SHP77 treated with DMSO at 0.1 percent for 48 hours (cell line): ENCODE results near the gene SLC12A8.

Experiments used
- DNase-seq: peaks from one replicate; lab custom pipeline; 2025; lab: John Stamatoyannopoulos, UW

Gene SLC12A8

GRCh38 chr3:125054062-125054448 lies 158.5 kb downstream of the SLC12A8 start:
- no peak for DNase-seq

- DNase-seq, result no peak
Observed at GRCh38 chr3:125053304-125053699, 159.2 kb downstream of the SLC12A8 start.

GRCh38 chr3:125052624-125053303 lies 159.8 kb downstream of the SLC12A8 start:
- no peak for DNase-seq

DNA sequence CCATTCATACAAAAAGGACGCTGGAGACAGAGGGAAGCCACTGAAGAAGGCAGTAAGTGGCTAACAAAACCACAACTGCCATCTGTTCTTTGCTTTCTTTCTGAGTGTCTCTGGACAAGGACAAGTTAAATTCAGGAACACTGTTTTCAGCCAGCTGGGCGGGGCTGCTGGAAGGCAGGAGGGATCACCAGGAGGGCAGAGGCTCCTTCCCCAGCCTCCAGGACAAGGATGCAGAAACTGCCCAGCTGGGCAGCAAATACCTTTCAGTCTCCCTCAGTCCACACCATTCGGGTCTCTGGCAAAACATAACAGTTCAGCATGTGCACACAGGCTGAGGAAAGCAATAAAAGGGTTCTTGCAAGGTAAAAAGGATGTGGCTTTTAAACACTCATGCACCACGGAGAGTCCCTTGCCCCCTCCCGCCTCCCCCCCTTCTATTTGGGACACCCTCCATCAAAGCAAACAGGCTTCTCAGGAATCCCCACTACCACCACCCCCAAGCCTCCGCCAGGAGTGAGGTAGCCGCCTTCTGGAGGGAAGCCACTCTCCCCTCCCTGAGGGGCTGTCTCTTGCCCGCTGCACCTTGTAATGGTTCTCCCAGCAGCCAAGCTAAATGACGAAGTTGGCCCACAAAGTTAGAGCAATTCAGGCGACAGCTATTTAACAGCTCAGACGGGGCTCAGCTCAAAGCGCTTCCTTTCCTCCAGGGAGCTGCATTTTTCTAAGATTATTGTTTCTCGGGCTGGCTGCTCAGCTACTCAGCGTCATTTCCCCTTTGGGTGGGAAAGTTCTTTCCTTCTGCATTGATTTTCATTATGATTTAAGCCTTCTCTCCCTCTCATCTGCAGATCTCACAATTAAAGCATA lies 160.6 kb downstream of the SLC12A8 start:
- DNase-seq, result no peak

GRCh38 chr3:125051205-125051604 lies 161.3 kb downstream of the SLC12A8 start:
- DNase-seq, result no peak

- no peak for DNase-seq
Observed at GRCh38 chr3:125050488-125051090, 162.0 kb downstream of the SLC12A8 start.

GRCh38 chr3:125048282-125048681 lies 164.3 kb downstream of the SLC12A8 start:
- no peak for DNase-seq

- no peak for DNase-seq
Observed at GRCh38 chr3:125045965-125046364, 166.6 kb downstream of the SLC12A8 start.

DNA sequence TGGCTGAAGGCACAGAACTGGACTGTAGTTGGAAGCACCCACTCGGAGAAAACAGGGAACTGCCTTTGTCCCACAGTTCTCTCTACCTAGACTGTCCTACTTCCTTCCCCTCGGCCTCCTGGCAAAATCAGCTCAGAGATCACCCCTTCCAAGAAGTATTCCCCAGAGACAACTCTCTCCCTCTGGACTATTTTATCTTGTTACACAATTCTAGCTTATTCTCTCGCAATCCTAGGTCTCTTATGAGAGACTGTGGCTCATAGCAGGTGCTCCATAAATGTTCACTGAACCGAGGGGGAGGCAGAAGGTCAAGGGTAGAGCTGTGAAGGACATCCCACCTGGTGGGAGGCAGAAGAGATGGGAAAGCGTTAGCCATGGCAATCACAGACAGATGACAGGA lies 167.4 kb downstream of the SLC12A8 start:
- no peak for DNase-seq

DNA sequence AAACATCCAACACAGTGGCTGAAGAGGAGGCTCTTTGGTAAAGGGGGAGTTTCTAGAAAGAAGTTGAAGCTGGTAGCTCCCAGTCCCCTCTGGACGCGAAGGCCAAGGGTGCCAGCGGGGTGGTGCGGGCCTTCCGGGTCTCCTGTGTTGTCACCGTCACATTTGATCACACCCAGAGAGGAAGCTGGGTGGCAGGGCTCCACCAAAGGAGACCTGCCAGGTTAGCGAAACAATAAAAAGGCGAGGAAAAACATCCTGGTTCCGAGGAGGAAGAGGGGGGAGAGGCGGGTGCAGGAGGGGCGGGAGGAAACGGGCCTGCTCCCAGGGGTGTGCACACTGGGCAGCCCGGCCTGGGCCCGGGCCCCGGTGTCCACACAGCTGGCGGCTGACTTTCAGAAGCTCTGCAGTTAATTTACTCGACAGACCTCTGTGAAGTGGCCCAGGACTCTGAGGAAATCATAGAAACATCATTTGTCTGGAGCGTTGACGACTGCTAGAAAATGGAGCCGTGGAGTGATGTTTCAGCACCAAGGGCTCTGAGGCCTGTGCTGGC lies 168.9 kb downstream of the SLC12A8 start:
- DNase-seq, result no peak

GRCh38 chr3:125042725-125043406 lies 169.7 kb downstream of the SLC12A8 start:
- no peak for DNase-seq

DNA sequence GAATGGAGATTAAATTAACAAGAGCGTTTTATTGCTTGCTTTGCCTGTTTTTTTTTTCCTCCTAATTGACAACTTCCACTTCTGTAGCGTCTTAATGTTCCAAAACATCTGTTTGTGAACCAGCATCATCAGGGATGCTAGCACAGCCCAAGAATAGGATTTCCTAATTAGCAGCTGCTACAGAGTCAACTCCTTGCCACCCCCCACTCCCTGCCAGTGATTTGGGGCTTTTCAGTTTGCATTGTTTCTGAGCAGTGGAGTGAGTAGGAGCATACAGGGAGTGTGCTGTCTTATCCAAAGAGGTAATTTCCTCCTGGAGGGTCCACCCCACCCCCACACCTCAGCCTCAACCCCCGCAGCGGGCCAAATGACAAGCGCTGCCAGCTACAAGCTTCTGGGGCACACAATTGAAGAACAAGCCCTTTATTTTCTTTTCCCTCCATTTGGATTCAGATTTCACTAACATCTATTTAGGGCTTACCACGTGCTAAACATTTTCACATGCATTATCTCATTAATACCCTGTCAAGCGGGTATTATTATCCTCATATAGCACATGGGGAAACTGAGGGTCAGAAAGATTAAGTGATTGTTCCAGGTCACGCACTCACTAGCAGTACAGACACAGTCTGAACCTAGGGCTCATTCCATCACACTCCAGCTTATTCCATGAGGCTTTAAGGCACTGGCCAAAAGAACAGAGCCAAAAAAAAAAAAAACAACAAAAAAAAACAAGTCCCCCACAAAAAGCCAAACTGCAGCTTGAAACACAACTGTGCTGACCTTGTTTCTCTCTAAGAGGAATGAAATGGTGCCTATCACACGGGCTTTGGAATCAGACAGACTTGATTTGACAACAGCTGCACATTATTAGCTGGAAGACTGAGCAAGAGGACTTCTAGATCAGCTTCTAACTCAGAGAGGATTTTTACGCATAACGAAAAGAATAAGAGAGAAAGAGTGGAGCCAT lies 173.1 kb downstream of the SLC12A8 start:
- DNase-seq, result no peak

DNA sequence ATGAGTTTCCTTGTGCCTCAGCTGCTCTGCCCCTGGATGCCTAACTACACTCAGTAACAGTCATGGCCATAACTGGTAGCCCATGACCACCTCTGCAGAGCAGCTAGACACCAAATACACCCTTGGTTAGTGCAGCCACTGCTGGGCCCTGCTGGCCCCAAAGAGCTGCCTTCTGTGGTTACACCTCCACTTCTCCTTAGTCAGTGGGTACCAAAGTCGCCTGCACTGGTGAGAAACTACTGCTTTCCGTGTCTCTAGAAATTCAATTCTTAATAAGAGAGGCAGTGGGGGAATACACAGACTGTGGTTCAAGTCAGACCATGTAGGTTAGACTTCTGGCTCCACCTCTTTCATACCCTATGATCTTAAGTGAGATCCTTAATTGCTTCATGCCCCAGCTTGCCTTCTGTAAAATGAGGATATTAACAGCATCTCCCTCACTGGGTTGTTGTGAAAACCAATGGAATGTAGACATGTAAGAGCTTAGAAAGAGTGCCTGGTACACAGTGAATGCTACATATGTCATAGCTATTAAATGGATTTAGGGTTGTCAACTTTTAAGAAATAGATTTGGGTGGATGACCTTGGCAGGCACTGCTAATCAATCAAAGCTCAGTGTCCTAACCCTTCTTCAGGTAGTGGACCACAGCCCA lies 174.9 kb downstream of the SLC12A8 start:
- DNase-seq, result no peak

GRCh38 chr3:125035217-125035616 lies 177.3 kb downstream of the SLC12A8 start:
- DNase-seq, result no peak

DNA sequence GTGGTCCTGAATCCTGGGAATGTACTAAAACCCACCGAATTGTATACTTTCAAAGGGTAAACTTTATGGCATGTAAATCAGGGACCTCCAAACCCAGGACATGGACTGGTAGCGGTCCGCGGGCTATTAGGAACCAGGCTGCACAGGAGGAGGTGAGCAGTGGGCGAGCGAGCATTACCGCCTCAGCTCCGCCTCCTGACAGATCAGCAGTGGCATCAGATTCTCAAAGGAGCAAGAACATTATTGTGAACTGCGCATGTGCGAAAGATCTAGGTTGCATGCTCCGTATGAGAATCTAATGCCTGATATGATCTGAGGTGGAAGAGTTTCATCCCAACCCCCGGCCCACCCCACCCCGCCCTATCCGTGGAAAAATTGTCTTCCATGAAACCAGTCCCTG lies 178.9 kb downstream of the SLC12A8 start:
- no peak for DNase-seq

- DNase-seq, result no peak
Observed at GRCh38 chr3:125033135-125033534, 179.4 kb downstream of the SLC12A8 start.

DNA sequence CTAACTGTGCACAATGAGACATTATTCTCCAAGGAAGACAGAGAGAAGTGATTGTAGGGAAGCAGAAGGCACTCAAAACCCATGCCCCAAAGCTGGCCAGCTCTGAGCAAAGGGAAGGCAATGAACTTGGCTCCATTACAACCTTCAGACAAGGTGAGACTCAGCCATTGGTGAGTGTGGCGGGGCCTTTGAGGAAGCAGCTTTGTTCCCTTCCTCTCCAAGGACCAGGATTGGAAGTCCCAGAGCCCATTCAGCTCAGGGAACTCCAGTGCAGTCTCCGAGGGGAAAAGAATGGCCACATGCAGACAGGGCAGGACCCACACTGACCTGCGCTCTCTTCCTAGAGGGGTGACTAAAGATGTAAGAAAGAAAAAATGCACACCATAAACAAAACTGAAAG lies 179.9 kb downstream of the SLC12A8 start:
- no peak for DNase-seq
